Measurements from ENCODE around the gene CPXM2.

Gene CPXM2

DNA sequence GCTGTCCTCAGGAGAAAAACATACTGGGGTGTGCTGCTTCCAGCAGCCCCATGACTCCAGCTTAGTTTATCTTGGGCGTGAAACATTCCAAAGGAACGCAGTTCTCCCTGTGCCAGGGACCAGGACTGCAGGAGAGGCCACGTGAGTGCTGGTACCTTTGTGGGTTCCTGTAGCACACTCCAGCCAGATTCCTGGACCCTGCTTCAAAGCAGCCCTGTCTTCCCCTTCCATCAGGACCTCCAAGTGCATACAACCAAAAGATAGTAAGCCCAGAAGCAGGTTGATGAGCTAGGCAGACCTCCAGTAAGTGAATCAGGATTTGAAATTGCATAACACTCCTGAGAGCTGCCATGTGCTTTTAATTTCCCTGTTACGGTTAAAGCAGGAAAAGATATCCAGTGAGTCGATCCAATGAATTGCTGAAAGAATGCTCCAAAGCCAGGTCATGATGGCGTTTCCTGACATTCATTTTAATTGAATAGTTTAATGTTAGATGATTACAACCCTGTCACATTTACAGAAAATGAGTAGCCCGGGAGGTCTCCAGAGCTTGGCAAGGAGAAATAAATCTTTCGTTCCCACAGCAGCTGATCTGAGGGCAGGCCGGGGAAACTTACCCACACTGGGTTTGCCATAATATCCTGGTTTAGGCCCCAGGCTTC lies 38.9 kb upstream of the CPXM2 start:
- TF ChIP-seq GABPA (IDR thresholded peaks at IDR 0.05; ENCODE audit: low read depth), result no peak
- no peak for TF ChIP-seq SPI1 (IDR thresholded peaks at IDR 0.05; ENCODE audit: borderline replicate concordance, low read depth)
- TF ChIP-seq, protein P1, sequence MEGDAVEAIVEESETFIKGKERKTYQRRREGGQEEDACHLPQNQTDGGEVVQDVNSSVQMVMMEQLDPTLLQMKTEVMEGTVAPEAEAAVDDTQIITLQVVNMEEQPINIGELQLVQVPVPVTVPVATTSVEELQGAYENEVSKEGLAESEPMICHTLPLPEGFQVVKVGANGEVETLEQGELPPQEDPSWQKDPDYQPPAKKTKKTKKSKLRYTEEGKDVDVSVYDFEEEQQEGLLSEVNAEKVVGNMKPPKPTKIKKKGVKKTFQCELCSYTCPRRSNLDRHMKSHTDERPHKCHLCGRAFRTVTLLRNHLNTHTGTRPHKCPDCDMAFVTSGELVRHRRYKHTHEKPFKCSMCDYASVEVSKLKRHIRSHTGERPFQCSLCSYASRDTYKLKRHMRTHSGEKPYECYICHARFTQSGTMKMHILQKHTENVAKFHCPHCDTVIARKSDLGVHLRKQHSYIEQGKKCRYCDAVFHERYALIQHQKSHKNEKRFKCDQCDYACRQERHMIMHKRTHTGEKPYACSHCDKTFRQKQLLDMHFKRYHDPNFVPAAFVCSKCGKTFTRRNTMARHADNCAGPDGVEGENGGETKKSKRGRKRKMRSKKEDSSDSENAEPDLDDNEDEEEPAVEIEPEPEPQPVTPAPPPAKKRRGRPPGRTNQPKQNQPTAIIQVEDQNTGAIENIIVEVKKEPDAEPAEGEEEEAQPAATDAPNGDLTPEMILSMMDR (IDR thresholded peaks at IDR 0.05; ENCODE audit: insufficient read depth, low read length), result no peak
- TF ChIP-seq, protein P2, sequence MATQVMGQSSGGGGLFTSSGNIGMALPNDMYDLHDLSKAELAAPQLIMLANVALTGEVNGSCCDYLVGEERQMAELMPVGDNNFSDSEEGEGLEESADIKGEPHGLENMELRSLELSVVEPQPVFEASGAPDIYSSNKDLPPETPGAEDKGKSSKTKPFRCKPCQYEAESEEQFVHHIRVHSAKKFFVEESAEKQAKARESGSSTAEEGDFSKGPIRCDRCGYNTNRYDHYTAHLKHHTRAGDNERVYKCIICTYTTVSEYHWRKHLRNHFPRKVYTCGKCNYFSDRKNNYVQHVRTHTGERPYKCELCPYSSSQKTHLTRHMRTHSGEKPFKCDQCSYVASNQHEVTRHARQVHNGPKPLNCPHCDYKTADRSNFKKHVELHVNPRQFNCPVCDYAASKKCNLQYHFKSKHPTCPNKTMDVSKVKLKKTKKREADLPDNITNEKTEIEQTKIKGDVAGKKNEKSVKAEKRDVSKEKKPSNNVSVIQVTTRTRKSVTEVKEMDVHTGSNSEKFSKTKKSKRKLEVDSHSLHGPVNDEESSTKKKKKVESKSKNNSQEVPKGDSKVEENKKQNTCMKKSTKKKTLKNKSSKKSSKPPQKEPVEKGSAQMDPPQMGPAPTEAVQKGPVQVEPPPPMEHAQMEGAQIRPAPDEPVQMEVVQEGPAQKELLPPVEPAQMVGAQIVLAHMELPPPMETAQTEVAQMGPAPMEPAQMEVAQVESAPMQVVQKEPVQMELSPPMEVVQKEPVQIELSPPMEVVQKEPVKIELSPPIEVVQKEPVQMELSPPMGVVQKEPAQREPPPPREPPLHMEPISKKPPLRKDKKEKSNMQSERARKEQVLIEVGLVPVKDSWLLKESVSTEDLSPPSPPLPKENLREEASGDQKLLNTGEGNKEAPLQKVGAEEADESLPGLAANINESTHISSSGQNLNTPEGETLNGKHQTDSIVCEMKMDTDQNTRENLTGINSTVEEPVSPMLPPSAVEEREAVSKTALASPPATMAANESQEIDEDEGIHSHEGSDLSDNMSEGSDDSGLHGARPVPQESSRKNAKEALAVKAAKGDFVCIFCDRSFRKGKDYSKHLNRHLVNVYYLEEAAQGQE (IDR thresholded peaks at IDR 0.05; ENCODE audit: insufficient replicate concordance, low read depth), result no peak
- TF ChIP-seq POLR2AphosphoS5 (IDR thresholded peaks at IDR 0.05; ENCODE audit: low read depth), result no peak

DNA sequence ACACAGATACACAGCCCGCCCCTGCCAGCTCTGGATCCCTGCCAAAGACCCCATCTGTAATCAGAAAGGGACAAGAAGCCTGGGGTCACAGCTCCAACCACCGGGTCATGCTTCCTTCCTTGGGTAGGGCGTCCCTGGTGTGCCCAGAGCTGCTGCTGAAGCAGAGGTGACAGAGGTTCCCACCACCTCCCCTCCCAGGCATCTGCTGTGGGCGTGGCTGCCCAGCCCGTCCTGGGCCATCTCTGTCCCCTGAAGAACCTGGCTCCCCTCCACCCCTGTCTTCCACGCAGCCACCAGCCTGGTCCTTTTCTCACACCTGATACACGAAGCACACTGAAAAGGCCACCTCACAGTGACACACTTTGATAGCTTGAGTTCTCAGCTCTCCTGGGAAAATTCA lies 38.2 kb upstream of the CPXM2 start:
- no peaks in the 10 kb centered on the region for H3K27me3 ChIP-seq (ENCODE audit: insufficient read depth, poor library complexity, severe bottlenecking)
- no peak for DNase-seq (ENCODE audit: low read depth in 1 of 2, low spot score in 1 of 2)
- H3K4me3 ChIP-seq (replicated peaks; ENCODE audit: insufficient read depth, low read length), result no peak overlapping the region
- TF ChIP-seq POLR2AphosphoS5 (IDR thresholded peaks at IDR 0.05; ENCODE audit: low read depth) (no peak), GABPA (IDR thresholded peaks at IDR 0.05; ENCODE audit: low read depth) (no peak), SPI1 (IDR thresholded peaks at IDR 0.05; ENCODE audit: borderline replicate concordance, low read depth) (no peak)
- TF ChIP-seq, protein P2 (IDR thresholded peaks at IDR 0.05; ENCODE audit: insufficient replicate concordance, low read depth), result no peak
- TF ChIP-seq, protein P1 (IDR thresholded peaks at IDR 0.05; ENCODE audit: insufficient read depth, low read length), result no peak
- no peak overlapping the region for H3K27ac ChIP-seq (replicated peaks)

More for the DNA sequence above, 38.9 kb upstream of the CPXM2 start:
- no peak for DNase-seq (ENCODE audit: low read depth in 1 of 2, low spot score in 1 of 2)
- Histone ChIP-seq H3K27ac (replicated peaks) (no peak overlapping the region), H3K27me3 (ENCODE audit: insufficient read depth, poor library complexity, severe bottlenecking) (no peaks in the 10 kb centered on the region), H3K4me3 (replicated peaks; ENCODE audit: insufficient read depth, low read length) (no peak overlapping the region)

DNA sequence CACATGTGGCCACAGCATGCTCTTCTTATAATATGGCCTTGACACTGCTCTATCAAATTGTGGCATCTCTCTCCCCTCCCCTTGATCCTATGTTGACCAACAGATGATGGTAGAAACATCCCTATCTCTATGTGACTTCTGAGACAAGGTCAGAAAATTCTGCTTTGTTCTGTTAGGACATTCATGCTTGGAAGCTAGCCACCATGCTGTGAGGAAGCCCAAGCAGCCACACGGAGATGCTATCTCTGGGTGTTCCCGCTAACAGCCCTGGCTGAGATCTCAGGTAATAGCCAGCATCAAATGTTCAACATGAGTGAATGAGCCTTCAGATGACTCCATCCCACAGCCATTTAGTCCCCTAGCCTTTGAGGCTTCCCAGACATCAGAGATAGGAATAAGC lies 36.8 kb upstream of the CPXM2 start:
- Histone ChIP-seq H3K4me3 (replicated peaks; ENCODE audit: insufficient read depth, low read length) (no peak overlapping the region), H3K27ac (replicated peaks) (no peak overlapping the region), H3K27me3 (ENCODE audit: insufficient read depth, poor library complexity, severe bottlenecking) (no peaks in the 10 kb centered on the region)
- TF ChIP-seq, protein P2 (IDR thresholded peaks at IDR 0.05; ENCODE audit: insufficient replicate concordance, low read depth), result no peak
- TF ChIP-seq, protein P1 (IDR thresholded peaks at IDR 0.05; ENCODE audit: insufficient read depth, low read length), result no peak
- TF ChIP-seq GABPA (IDR thresholded peaks at IDR 0.05; ENCODE audit: low read depth) (no peak), SPI1 (IDR thresholded peaks at IDR 0.05; ENCODE audit: borderline replicate concordance, low read depth) (no peak), POLR2AphosphoS5 (IDR thresholded peaks at IDR 0.05; ENCODE audit: low read depth) (no peak)
- no peak for DNase-seq (ENCODE audit: low read depth in 1 of 2, low spot score in 1 of 2)
